WI38 (cell line): ENCODE data around the gene PRKCE.

ENCODE experiments used
- H3K4me3 ChIP-seq: 2 replicates; pipeline ENCODE4 v1.5.1; 2011; ENCODE audit warnings: low read depth, mild to moderate bottlenecking, control low read depth, low read length
- CTCF ChIP-seq: IDR thresholded peaks from 2 replicates; pipeline ENCODE4 v1.5.1; 2012; ENCODE audit warnings: low read depth, mild to moderate bottlenecking, control low read depth, low read length

The PRKCE gene

DNA sequence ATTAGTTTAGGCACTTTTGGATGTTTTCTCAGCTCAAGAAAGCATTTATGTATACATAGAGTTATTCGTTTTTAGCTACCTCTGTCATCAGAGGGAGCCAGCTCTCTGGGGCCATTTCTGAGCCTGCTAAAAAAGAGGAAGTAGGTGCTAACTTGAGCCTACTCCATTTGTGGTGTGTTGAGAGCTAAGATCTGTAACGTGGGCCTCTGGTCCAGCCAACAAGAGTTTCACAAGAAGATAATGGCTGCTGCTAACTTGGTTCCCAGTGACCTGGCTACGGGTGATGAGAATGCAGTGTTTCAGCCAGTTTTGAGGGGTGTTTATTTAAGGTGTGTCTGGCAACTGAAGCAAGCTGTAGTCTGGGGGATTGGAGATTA, 182.5 kb downstream of the PRKCE start:
- H3K4me3 ChIP-seq: no peak overlapping the region
- TF ChIP-seq CTCF: no peak

DNA sequence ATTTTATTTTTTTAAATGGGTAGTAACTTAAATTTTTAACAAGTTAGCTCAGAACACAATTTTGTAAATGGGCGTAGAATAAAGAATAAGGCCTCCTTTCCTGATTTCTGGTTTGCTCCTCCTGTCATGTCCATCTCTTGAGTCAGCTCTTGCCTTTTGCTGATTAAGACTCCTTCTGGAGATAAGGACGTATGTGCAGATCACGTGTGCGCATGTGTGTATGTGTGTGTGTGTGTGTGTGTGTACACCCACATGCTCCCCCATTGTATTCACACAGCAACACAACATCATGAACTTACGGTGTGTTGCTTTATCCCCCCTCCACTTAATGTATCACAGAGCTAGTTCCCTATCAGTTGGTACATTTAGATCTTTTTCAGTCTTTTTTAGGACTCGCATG, 182.9 kb downstream of the PRKCE start:
- no peak overlapping the region for H3K4me3 ChIP-seq
- no peak for TF ChIP-seq CTCF

DNA sequence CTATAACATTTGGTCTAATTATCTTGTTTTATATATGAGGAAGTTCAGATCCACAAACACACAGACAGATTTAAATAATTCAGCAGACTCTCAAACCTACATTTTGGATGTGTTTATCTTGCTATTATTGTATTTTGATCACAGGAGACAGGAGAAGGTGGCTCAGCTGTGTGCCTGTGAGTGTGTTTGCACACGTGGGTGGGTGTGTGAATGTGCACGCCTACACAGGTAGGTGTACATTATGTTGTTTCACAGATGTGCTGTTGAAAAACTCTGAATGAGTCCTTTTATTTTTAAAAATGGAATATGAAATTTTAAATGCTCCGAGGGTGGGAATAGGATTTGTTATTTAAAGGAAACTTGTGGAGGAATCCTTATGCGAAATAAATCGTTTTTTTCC, 183.4 kb downstream of the PRKCE start:
- no peak for TF ChIP-seq CTCF
- no peak overlapping the region for H3K4me3 ChIP-seq

- no peak overlapping the region for H3K4me3 ChIP-seq
- no peak for TF ChIP-seq CTCF
Measured at GRCh38 chr2:45836316-45836715, 184.8 kb downstream of the PRKCE start.

GRCh38 chr2:45836740-45837139, 185.3 kb downstream of the PRKCE start:
- TF ChIP-seq CTCF: no peak
- H3K4me3 ChIP-seq: no peak overlapping the region

DNA sequence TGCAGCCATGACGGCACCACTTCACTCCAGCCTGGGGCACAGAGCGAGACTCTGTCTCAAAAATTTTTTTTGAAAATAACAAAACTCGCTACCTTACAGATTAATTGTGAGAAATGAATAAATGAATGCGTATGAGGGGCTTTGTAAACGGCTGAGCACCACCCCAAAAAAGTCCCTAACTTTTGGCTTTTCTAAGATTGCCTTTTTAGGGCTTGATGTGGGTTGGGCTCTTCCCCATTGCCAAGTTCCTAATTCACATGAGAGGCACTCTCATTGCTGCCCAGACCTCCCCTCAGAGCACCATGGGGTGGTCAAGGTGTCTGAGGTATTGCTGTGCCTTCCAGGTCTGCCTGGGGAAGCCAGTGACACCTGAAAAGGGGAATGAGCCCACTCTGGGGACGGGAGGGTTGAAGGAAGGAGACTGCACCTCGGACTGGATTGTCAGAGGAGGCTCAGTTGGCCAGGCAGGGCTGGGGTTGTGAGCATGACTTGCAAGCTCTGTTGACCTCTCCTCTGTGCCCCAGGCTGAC, 186.4 kb downstream of the PRKCE start:
- TF ChIP-seq CTCF: no peak
- no peak overlapping the region for H3K4me3 ChIP-seq

GRCh38 chr2:45839508-45840251, 188.2 kb downstream of the PRKCE start:
- no peak for TF ChIP-seq CTCF
- no peak overlapping the region for H3K4me3 ChIP-seq
